Psoas muscle (tissue), 8 donors: ENCODE measurements around the gene SPTBN1. TPM values are rescaled to one million over a fixed set of nuclear protein-coding genes. Genes with fewer than 3 reads are reported as not detected.

Experiments used
- ATAC-seq, 4 donors: fragments of 200-7000 bp; cut with Tn5 transposase; one replicate each; pipeline ENCODE4 v1.9.1; 2020; ENCODE audit warnings: moderate library complexity in 3 of 4, mild to moderate bottlenecking in 2 of 4
- DNase-seq, 2 donors: peaks; one replicate each; pipeline ENCODE4 v3.0.0-alpha.2; 2020
- H3K27ac ChIP-seq: fragments of 200-600 bp; one replicate; pipeline ENCODE4 v1.8.0; 2022
- H3K27me3 ChIP-seq, 3 donors: fragments of 200-600 bp in 1 of 3; one replicate each; pipeline versions ENCODE4 v1.6.1 to v1.8.0; 2013 to 2022; ENCODE audit warnings: low read length in 2 of 3, mild to moderate bottlenecking in 2 of 3, moderate library complexity in 1 of 3; ENCODE audit not compliant: insufficient read depth in 3 of 3
- H3K36me3 ChIP-seq, 2 donors: fragments of 200-600 bp in 1 of 2; one replicate each; pipeline versions ENCODE4 v1.6.1 to v1.8.0; 2013 to 2022; ENCODE audit warnings: low read depth in 1 of 2, mild to moderate bottlenecking in 1 of 2, moderate library complexity in 1 of 2; ENCODE audit not compliant: insufficient read depth in 1 of 2
- H3K4me1 ChIP-seq: fragments of 200-600 bp; one replicate; pipeline ENCODE4 v1.8.0; 2022
- H3K4me3 ChIP-seq: fragments of 200-600 bp; one replicate; pipeline ENCODE4 v1.8.0; 2022; ENCODE audit warnings: mild to moderate bottlenecking
- H3K9me3 ChIP-seq: fragments of 200-600 bp; one replicate; pipeline ENCODE4 v1.8.0; 2022
- WGBS, 3 donors: extraction: QIAGEN DNeasy Blood & Tissue Kit; methylation state at CpG; one replicate each; pipeline versions ENCODE4 v1.1.6 to v1.1.7; 2013; 5-methylcytosine and 5-hydroxymethylcytosine counted together
- intact Hi-C, 2 donors: fragments of 100-400 bp; cut with DNase I; formaldehyde crosslinking; loops; one replicate each; pipeline versions ENCODE4 v1.11.0 to v1.14.2; 2022
- polyA plus RNA-seq, 3 donors: library from polyadenylated mRNA; stranded (reverse); fragments of 200-250 nt; gene quantifications; one replicate each; pipeline ENCODE4 v1.2.3, GENCODE V29; 2013
- total RNA-seq, 4 donors: library from RNA; stranded (reverse); fragmentation: NEBNext Ultra II Directional in 2 of 4; extraction: Animal tissue kit (Norgen Biotek cat#: 25700) in 2 of 4; gene quantifications; one replicate each; pipeline versions ENCODE4 v1.2.1 to v1.2.4, GENCODE V29; 2021 to 2023
- TF ChIP-seq, protein P1 (sequence below): fragments of 200-600 bp; IDR thresholded peaks from one replicate; pipeline ENCODE4 v1.8.0; 2022; ENCODE audit warnings: antibody characterized with exemption
- donor health status: healthy with polysubstance abuse.
- donor health status: DM: no; HTN: no; CAD: no; lungs with moderate emphysema.
- donor health status: Bipolar disorder and iron deficiency.
- donor health status: healthy.
- donor health status: DM: yes; HTN: yes; CAD: no.
- donor health status: DM: no; HTN: no; CAD: no.
- donor health status: DM: no; HTN: no; CAD: no.
- donor health status: DM: yes; HTN: yes; CAD: no.

Gene SPTBN1
- total and polyA plus RNA-seq, 7 donors = 22.9 to 180 (median 87.8) TPM

DNA sequence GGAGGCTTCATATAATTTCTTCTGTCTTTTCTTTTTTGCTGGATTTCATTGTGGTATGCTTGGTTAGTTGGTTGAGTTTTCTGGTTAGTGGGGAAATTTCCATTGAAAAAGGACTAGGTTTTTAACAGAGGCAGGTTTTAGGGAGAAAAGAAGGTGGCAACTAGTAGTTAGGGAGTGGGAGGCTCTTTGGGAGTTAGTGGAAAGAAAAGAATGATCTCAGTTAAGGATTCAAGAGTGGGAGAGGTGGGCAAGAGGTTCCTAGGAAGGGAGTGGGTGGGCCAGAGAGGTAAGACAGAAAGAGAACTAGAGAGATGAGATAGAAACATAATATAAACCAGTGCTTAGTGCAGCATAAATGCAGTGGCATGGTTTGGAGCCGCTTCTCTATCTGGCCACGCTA, 96.9 kb downstream of the SPTBN1 start:
- no peaks in the 10 kb centered on the region for H3K36me3 ChIP-seq
- ATAC-seq = no peak
- H3K9me3 ChIP-seq = no peaks in the 10 kb centered on the region
- no peak overlapping the region for H3K27ac ChIP-seq
- no peaks in the 10 kb centered on the region for H3K27me3 ChIP-seq
- no peak for DNase-seq
- no peak overlapping the region for H3K4me3 ChIP-seq
- intact Hi-C loops = no loop called here
- H3K4me1 ChIP-seq = peaks cover 42% of the 10 kb centered on the region
- WGBS, 3 donors = 48 to 67% (median 56%) methylated on average over 2 of the region's 2 CpGs
- TF ChIP-seq, protein P1, sequence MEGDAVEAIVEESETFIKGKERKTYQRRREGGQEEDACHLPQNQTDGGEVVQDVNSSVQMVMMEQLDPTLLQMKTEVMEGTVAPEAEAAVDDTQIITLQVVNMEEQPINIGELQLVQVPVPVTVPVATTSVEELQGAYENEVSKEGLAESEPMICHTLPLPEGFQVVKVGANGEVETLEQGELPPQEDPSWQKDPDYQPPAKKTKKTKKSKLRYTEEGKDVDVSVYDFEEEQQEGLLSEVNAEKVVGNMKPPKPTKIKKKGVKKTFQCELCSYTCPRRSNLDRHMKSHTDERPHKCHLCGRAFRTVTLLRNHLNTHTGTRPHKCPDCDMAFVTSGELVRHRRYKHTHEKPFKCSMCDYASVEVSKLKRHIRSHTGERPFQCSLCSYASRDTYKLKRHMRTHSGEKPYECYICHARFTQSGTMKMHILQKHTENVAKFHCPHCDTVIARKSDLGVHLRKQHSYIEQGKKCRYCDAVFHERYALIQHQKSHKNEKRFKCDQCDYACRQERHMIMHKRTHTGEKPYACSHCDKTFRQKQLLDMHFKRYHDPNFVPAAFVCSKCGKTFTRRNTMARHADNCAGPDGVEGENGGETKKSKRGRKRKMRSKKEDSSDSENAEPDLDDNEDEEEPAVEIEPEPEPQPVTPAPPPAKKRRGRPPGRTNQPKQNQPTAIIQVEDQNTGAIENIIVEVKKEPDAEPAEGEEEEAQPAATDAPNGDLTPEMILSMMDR = no peak

DNA sequence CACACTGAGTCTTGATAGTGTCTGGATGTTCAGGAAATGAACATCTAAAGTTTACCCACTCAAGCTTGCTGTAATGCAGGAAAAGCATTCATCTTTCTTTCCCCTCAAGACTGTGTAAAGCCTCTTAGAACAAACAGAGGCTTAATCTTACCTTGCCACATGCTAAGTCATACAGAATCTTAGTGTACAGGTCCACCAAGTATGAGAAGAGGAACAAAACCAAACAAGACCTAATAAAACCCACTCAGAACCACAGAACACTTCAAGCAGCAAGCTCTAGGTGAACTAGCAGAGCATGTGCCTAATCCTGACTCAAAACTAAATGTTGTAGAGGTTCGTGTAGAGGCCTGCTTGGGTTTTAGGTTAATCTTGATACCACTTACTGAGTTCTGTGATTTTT, 97.6 kb downstream of the SPTBN1 start:
- TF ChIP-seq, protein P1 = no peak
- 89 to 100% (median 91%) methylated on average over 1 of the region's 1 CpG for WGBS, 3 donors
- ATAC-seq (no peak), DNase-seq (no peak)
- no peaks in the 10 kb centered on the region for H3K27me3 ChIP-seq
- H3K4me1 ChIP-seq = peaks cover 43% of the 10 kb centered on the region
- intact Hi-C loops = no loop called here
- no peaks in the 10 kb centered on the region for H3K36me3 ChIP-seq
- no peak overlapping the region for H3K4me3 ChIP-seq
- H3K27ac ChIP-seq = no peak overlapping the region
- H3K9me3 ChIP-seq = no peaks in the 10 kb centered on the region

DNA sequence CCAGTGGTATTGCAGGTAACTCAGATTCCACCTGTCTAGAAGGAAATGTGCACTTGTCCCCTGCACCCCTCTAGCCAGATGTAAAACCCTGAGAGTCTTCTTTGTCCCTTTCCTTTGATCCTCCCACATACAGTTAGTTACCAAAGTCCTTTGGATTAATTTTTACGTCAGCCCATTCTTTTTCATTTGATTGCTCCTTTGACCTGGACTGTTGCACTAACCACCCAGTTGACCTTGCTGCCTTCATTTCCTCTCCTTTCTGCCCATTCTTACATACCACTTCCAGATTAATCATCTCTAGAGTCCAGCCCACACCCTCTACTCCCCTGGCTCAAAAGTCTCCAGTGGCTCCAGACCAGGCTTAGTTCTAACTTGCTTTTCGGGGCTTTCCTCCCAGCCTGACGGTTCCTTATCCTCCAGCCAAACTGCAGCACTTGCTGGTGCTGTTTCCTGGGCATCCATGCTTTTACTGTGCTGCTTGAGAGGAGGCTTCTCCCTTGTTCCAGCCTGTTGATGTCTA, 99.3 kb downstream of the SPTBN1 start:
- no peak for ATAC-seq
- intact Hi-C loops = loop anchor here in 1 of 2 donors (5.0 kb wide), 1 partner anchor 33 kb away; no protein-coding TSS in a partner anchor

DNA sequence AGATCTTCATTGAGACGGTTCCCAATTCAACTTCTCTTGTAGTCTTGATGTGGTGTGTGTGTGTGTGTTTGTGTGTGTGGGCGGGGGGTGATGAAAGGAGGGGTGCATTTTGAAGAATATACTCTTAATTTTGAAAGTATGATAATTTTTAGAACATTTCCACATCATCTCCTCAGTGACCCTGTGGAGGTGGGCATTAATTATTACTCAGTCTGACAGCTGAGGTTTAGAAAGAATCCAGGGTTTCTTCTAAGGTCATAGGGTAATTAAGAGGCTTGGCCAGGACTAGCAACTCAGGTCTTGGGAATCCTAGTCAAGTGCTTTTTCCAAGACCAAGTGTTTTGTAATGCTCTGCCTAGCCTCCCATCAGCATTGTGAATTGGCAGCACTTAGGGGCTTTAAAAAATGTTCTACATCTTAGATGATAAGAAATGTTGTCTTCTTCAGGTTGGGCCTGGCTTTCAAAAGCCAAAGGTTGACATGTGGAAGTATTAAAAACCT, 100.5 kb downstream of the SPTBN1 start:
- Histone ChIP-seq H3K9me3 (no peaks in the 10 kb centered on the region), H3K27me3 (no peaks in the 10 kb centered on the region), H3K4me1 (peaks cover 40% of the 10 kb centered on the region), H3K27ac (no peak overlapping the region), H3K4me3 (no peak overlapping the region), H3K36me3 (no peaks in the 10 kb centered on the region)
- intact Hi-C loops = loop anchor here in 1 of 2 donors (5.0 kb wide), 1 partner anchor 34 kb away; no protein-coding TSS in a partner anchor
- ATAC-seq = peak in 3 of 4 donors; percentile 13 to 45 (median 27)
- peak in 1 of 2 donors; percentile 33 for DNase-seq
- 78 to 84% (median 79%) methylated on average over 2 of the region's 2 CpGs for WGBS, 3 donors
- TF ChIP-seq, protein P1 = no peak

More for the DNA sequence above, 99.3 kb downstream of the SPTBN1 start:
- TF ChIP-seq, protein P1 = no peak
- H3K27ac ChIP-seq = peak overlapping the region; percentile 8
- H3K27me3 ChIP-seq = no peaks in the 10 kb centered on the region
- WGBS, 3 donors = 51 to 61% (median 55%) methylated on average over 3 of the region's 3 CpGs
- no peaks in the 10 kb centered on the region for H3K9me3 ChIP-seq
- no peak for DNase-seq
- no peak overlapping the region for H3K4me3 ChIP-seq
- no peaks in the 10 kb centered on the region for H3K36me3 ChIP-seq
- H3K4me1 ChIP-seq = peaks cover 43% of the 10 kb centered on the region
